ENCODE measurements around the gene DYNC1I2. TPM values are rescaled to one million over a fixed set of nuclear protein-coding genes. Genes with fewer than 3 reads are reported as not detected.

The DYNC1I2 gene
- polyA plus RNA-seq, 4 donors, result 76.4 to 137 (median 101) TPM

- H3K4me3 ChIP-seq (ENCODE audit: low read depth in 1 of 3, low read length in 3 of 3), result no peak overlapping the region
- DNase-seq, result no peak
- H3K36me3 ChIP-seq (ENCODE audit: control insufficient read depth in 3 of 3, insufficient read depth in 2 of 3, low read depth in 1 of 3, low read length in 3 of 3), result no peaks in the 10 kb centered on the region
- no peak overlapping the region for H3K27ac ChIP-seq (ENCODE audit: low read depth in 1 of 3, low read length in 2 of 3)
- peaks cover 0 to 7% (median 0%) of the 10 kb centered on the region in 3 donors for H3K27me3 ChIP-seq (ENCODE audit: control insufficient read depth in 3 of 3, insufficient read depth in 3 of 3, low read length in 3 of 3)
- no peaks in the 10 kb centered on the region for H3K9me3 ChIP-seq (ENCODE audit: control insufficient read depth in 2 of 2, insufficient read depth in 1 of 2, low read depth in 1 of 2, low read length in 1 of 2)
- FAIRE-seq, result no peak
- H3K4me1 ChIP-seq (ENCODE audit: control insufficient read depth in 3 of 3, insufficient read depth in 2 of 3, low read depth in 1 of 3, low read length in 2 of 3), result no peaks in the 10 kb centered on the region
These were observed 16.6 kb upstream of the DYNC1I2 start for GRCh38 chr2:171670655-171671054.

DNA sequence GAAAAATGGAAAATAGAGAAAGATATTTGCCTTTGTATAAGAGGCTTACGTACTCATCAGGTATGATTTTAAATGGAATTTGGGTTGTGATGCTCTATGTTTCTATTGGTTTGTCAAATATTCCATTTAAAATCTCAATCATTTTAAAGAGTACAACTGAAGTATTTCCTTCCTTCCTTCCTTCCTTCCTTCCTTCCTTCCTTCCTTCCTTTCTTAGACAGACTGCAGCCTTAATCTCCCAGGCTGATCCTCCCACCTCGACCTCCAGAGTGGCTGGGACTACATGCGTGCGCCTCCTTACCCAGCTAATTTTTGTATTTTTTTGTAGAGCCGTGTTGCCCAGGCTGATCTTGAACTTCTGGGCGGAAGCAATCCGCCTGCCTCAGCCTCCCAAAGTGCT is 15.4 kb upstream of the DYNC1I2 start:
- H3K4me3 ChIP-seq (ENCODE audit: low read depth in 1 of 3, low read length in 3 of 3), result no peak overlapping the region
- no peaks in the 10 kb centered on the region for H3K9me3 ChIP-seq (ENCODE audit: control insufficient read depth in 2 of 2, insufficient read depth in 1 of 2, low read depth in 1 of 2, low read length in 1 of 2)
- DNase-seq (no peak), FAIRE-seq (no peak)
- no peak overlapping the region for H3K27ac ChIP-seq (ENCODE audit: low read depth in 1 of 3, low read length in 2 of 3)
- H3K27me3 ChIP-seq (ENCODE audit: control insufficient read depth in 3 of 3, insufficient read depth in 3 of 3, low read length in 3 of 3), result peaks cover 0 to 7% (median 0%) of the 10 kb centered on the region in 3 donors
- no peaks in the 10 kb centered on the region for H3K36me3 ChIP-seq (ENCODE audit: control insufficient read depth in 3 of 3, insufficient read depth in 2 of 3, low read depth in 1 of 3, low read length in 3 of 3)
- WGBS, 3 donors, result 86 to 91% (median 87%) methylated on average over 7 of the region's 7 CpGs
- H3K4me1 ChIP-seq (ENCODE audit: control insufficient read depth in 3 of 3, insufficient read depth in 2 of 3, low read depth in 1 of 3, low read length in 2 of 3), result no peaks in the 10 kb centered on the region

DNA sequence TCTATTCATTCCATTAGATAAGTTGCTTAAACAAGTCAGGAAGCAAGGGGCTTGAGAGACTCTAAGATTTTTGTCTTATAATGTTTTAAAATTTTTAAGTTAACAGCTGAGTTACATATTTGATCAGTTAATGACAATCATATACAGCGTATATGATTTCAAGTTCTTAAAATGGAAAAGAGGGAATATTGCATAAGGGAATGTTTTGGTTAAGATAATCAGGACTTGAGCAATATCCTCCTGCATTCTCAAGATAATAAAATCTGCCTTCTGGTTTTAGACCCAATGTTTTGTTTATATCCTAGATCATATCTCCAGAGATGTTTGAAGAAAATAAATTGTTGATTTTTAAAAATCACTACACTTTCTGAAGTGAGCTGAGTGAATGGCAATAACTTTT is 13.4 kb upstream of the DYNC1I2 start:
- Histone ChIP-seq H3K27me3 (ENCODE audit: control insufficient read depth in 3 of 3, insufficient read depth in 3 of 3, low read length in 3 of 3) (peaks cover 0 to 7% (median 0%) of the 10 kb centered on the region in 3 donors), H3K4me3 (ENCODE audit: low read depth in 1 of 3, low read length in 3 of 3) (no peak overlapping the region), H3K4me1 (ENCODE audit: control insufficient read depth in 3 of 3, insufficient read depth in 2 of 3, low read depth in 1 of 3, low read length in 2 of 3) (no peaks in the 10 kb centered on the region), H3K9me3 (ENCODE audit: control insufficient read depth in 2 of 2, insufficient read depth in 1 of 2, low read depth in 1 of 2, low read length in 1 of 2) (no peaks in the 10 kb centered on the region), H3K27ac (ENCODE audit: low read depth in 1 of 3, low read length in 2 of 3) (no peak overlapping the region), H3K36me3 (ENCODE audit: control insufficient read depth in 3 of 3, insufficient read depth in 2 of 3, low read depth in 1 of 3, low read length in 3 of 3) (no peaks in the 10 kb centered on the region)
- DNase-seq (no peak), FAIRE-seq (no peak)
- WGBS, 3 donors, result 77 to 93% (median 80%) methylated on average over 1 of the region's 1 CpG

- Histone ChIP-seq H3K9me3 (ENCODE audit: control insufficient read depth in 2 of 2, insufficient read depth in 1 of 2, low read depth in 1 of 2, low read length in 1 of 2) (no peaks in the 10 kb centered on the region), H3K4me3 (ENCODE audit: low read depth in 1 of 3, low read length in 3 of 3) (no peak overlapping the region), H3K27me3 (ENCODE audit: control insufficient read depth in 3 of 3, insufficient read depth in 3 of 3, low read length in 3 of 3) (peaks cover 0 to 10% (median 0%) of the 10 kb centered on the region in 3 donors), H3K4me1 (ENCODE audit: control insufficient read depth in 3 of 3, insufficient read depth in 2 of 3, low read depth in 1 of 3, low read length in 2 of 3) (no peaks in the 10 kb centered on the region), H3K27ac (ENCODE audit: low read depth in 1 of 3, low read length in 2 of 3) (no peak overlapping the region), H3K36me3 (ENCODE audit: control insufficient read depth in 3 of 3, insufficient read depth in 2 of 3, low read depth in 1 of 3, low read length in 3 of 3) (no peaks in the 10 kb centered on the region)
- no peak for FAIRE-seq
- no peak for DNase-seq
- whole genome bisulfite sequencing, 3 donors, result 68 to 80% (median 76%) methylated on average over 7 of the region's 7 CpGs
These were observed 11.4 kb upstream of the DYNC1I2 start for GRCh38 chr2:171675810-171676345.

GRCh38 chr2:171678619-171679018 is 8.7 kb upstream of the DYNC1I2 start:
- Histone ChIP-seq H3K36me3 (ENCODE audit: control insufficient read depth in 3 of 3, insufficient read depth in 2 of 3, low read depth in 1 of 3, low read length in 3 of 3) (no peaks in the 10 kb centered on the region), H3K4me3 (ENCODE audit: low read depth in 1 of 3, low read length in 3 of 3) (no peak overlapping the region), H3K4me1 (ENCODE audit: control insufficient read depth in 3 of 3, insufficient read depth in 2 of 3, low read depth in 1 of 3, low read length in 2 of 3) (no peaks in the 10 kb centered on the region), H3K27me3 (ENCODE audit: control insufficient read depth in 3 of 3, insufficient read depth in 3 of 3, low read length in 3 of 3) (peaks cover 0 to 15% (median 0%) of the 10 kb centered on the region in 3 donors), H3K27ac (ENCODE audit: low read depth in 1 of 3, low read length in 2 of 3) (no peak overlapping the region), H3K9me3 (ENCODE audit: control insufficient read depth in 2 of 2, insufficient read depth in 1 of 2, low read depth in 1 of 2, low read length in 1 of 2) (no peaks in the 10 kb centered on the region)
- no peak for DNase-seq
- 53 to 95% (median 95%) methylated on average over 1 of the region's 1 CpG for WGBS, 3 donors
- FAIRE-seq, result no peak

DNA sequence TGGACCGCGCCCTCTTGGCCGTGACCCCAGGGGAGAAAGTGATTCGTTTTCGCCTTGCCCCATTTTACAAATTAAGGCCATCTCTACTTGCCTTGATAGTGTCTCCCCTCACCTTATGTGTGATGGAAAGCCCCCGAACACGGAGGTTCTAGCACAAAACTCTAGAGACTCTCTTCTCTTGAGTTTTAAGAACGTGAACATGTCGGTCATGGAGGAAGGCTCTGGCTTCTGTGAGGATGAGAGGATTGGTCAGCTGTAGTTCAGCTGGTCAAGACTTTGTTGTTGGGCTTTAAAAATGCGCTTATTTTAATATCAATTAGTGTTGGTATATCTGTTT is 828 bp downstream of the DYNC1I2 start:
- peak overlapping the region; percentile 57 to 87 (median 74) for H3K27ac ChIP-seq (ENCODE audit: low read depth in 1 of 3, low read length in 2 of 3)
- H3K36me3 ChIP-seq (ENCODE audit: control insufficient read depth in 3 of 3, insufficient read depth in 2 of 3, low read depth in 1 of 3, low read length in 3 of 3), result peaks cover 0 to 4% (median 3%) of the 10 kb centered on the region in 3 donors
- WGBS, 3 donors, result 0 to 1% (median 0%) methylated on average over 10 of the region's 10 CpGs
- H3K4me1 ChIP-seq (ENCODE audit: control insufficient read depth in 3 of 3, insufficient read depth in 2 of 3, low read depth in 1 of 3, low read length in 2 of 3), result peaks cover 0 to 8% (median 0%) of the 10 kb centered on the region in 3 donors
- peak overlapping the region; percentile 70 to 82 (median 81) for H3K4me3 ChIP-seq (ENCODE audit: low read depth in 1 of 3, low read length in 3 of 3)
- H3K9me3 ChIP-seq (ENCODE audit: control insufficient read depth in 2 of 2, insufficient read depth in 1 of 2, low read depth in 1 of 2, low read length in 1 of 2), result no peaks in the 10 kb centered on the region
- DNase-seq (no peak), FAIRE-seq (no peak)
- H3K27me3 ChIP-seq (ENCODE audit: control insufficient read depth in 3 of 3, insufficient read depth in 3 of 3, low read length in 3 of 3), result no peaks in the 10 kb centered on the region

GRCh38 chr2:171692331-171692730 is 5.1 kb downstream of the DYNC1I2 start:
- Histone ChIP-seq H3K27ac (ENCODE audit: low read depth in 1 of 3, low read length in 2 of 3) (no peak overlapping the region), H3K27me3 (ENCODE audit: control insufficient read depth in 3 of 3, insufficient read depth in 3 of 3, low read length in 3 of 3) (no peaks in the 10 kb centered on the region), H3K9me3 (ENCODE audit: control insufficient read depth in 2 of 2, insufficient read depth in 1 of 2, low read depth in 1 of 2, low read length in 1 of 2) (no peaks in the 10 kb centered on the region), H3K4me1 (ENCODE audit: control insufficient read depth in 3 of 3, insufficient read depth in 2 of 3, low read depth in 1 of 3, low read length in 2 of 3) (peaks cover 0 to 8% (median 0%) of the 10 kb centered on the region in 3 donors), H3K4me3 (ENCODE audit: low read depth in 1 of 3, low read length in 3 of 3) (no peak overlapping the region), H3K36me3 (ENCODE audit: control insufficient read depth in 3 of 3, insufficient read depth in 2 of 3, low read depth in 1 of 3, low read length in 3 of 3) (peaks cover 3 to 18% (median 6%) of the 10 kb centered on the region in 3 donors)
- FAIRE-seq, result no peak
- no peak for DNase-seq
- 78 to 83% (median 82%) methylated on average over 1 of the region's 1 CpG for WGBS, 3 donors

DNA sequence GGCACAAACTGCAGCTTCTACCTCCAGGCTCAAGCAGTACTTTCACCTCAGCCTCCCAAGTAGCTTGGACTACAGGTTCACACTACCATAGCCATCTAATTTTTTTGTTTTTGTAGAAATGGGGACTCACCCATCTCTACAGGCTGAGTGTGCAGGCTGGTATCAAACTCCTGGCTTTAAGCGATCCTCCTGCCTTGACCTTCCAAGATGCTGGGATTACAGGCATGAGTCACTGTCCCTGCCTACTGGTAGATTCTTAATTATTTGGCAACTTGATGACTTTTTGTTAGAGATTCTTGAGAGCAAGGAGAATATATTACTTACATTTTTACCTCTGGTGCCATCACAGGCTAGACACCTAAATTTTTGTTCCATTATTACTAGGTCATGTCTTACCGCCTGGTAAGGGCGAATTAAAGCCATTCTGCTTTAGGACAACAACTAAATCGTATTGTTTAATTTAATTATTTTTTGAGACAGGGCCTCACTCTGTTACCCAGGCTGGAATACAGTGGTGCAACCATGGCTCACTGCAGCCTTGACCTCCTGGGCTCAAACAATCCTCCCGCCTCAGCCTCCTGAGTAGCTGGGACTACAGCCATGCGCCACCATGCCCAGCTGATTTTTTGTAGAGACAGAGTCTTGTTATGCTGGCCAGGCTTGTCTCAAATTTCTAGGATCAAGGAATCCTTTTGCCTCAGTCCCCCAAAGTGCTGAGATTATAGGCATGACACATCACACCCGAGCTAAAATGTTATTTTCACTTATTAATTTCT is 15.7 kb downstream of the DYNC1I2 start:
- WGBS, 3 donors, result 92 to 94% (median 93%) methylated on average over 7 of the region's 7 CpGs
- no peak overlapping the region for H3K4me3 ChIP-seq (ENCODE audit: low read depth in 1 of 3, low read length in 3 of 3)
- H3K27ac ChIP-seq (ENCODE audit: low read depth in 1 of 3, low read length in 2 of 3), result no peak overlapping the region
- FAIRE-seq, result no peak
- H3K36me3 ChIP-seq (ENCODE audit: control insufficient read depth in 3 of 3, insufficient read depth in 2 of 3, low read depth in 1 of 3, low read length in 3 of 3), result peaks cover 0 to 17% (median 5%) of the 10 kb centered on the region in 3 donors
- H3K4me1 ChIP-seq (ENCODE audit: control insufficient read depth in 3 of 3, insufficient read depth in 2 of 3, low read depth in 1 of 3, low read length in 2 of 3), result no peaks in the 10 kb centered on the region
- no peaks in the 10 kb centered on the region for H3K9me3 ChIP-seq (ENCODE audit: control insufficient read depth in 2 of 2, insufficient read depth in 1 of 2, low read depth in 1 of 2, low read length in 1 of 2)
- no peak for DNase-seq
- no peaks in the 10 kb centered on the region for H3K27me3 ChIP-seq (ENCODE audit: control insufficient read depth in 3 of 3, insufficient read depth in 3 of 3, low read length in 3 of 3)
